ENCODE data around the gene CBX5.

The CBX5 gene

GRCh38 chr12:54191550-54192022 is 88.3 kb downstream of the CBX5 start:
- H3K36me3 ChIP-seq (ENCODE audit: insufficient read depth, low read length): peaks cover 4% of the 10 kb centered on the region; the same call in 1 of the 2 replicates
- no peak overlapping the region for H3K9ac ChIP-seq (ENCODE audit: low read length)
- no peaks in the 10 kb centered on the region for H3K79me2 ChIP-seq (ENCODE audit: insufficient read depth, low read length)
- no peak overlapping the region for H3K4me2 ChIP-seq (ENCODE audit: low read length)
- no peak overlapping the region for H2AFZ ChIP-seq (ENCODE audit: low read length)
- no peaks in the 10 kb centered on the region for H3K9me2 ChIP-seq (ENCODE audit: low read depth, low read length)
- no peaks in the 10 kb centered on the region for H4K20me1 ChIP-seq (ENCODE audit: insufficient read depth, low read length)
- TF ChIP-seq CTCF (IDR thresholded peaks at IDR 0.05; ENCODE audit: low read length): peak; percentile 76
- TF ChIP-seq EZH2 (IDR thresholded peaks at IDR 0.05; ENCODE audit: borderline replicate concordance, low read length): no peak
- no peaks in the 10 kb centered on the region for H3F3A ChIP-seq (ENCODE audit: insufficient read depth, low read length)
- H3K9me3 ChIP-seq (ENCODE audit: low read length): no peaks in the 10 kb centered on the region
- no peak overlapping the region for H3K4me3 ChIP-seq (ENCODE audit: low read depth, low read length, poor library complexity, severe bottlenecking)
- peaks cover 7% of the 10 kb centered on the region; the same call in 1 of the 2 replicates for H3K27me3 ChIP-seq (ENCODE audit: insufficient read depth, low read length)
- H3K4me1 ChIP-seq (ENCODE audit: insufficient read depth, low read length, severe bottlenecking): peaks cover 25% of the 10 kb centered on the region
- H3K27ac ChIP-seq (ENCODE audit: low read depth, low read length, poor library complexity, severe bottlenecking): no peak overlapping the region

GRCh38 chr12:54191126-54191525 is 88.8 kb downstream of the CBX5 start:
- H3K9ac ChIP-seq (ENCODE audit: low read length): no peak overlapping the region
- TF ChIP-seq EZH2 (IDR thresholded peaks at IDR 0.05; ENCODE audit: borderline replicate concordance, low read length) (no peak), CTCF (IDR thresholded peaks at IDR 0.05; ENCODE audit: low read length) (no peak)
- no peak overlapping the region for H3K4me2 ChIP-seq (ENCODE audit: low read length)
- no peak overlapping the region for H3K27ac ChIP-seq (ENCODE audit: low read depth, low read length, poor library complexity, severe bottlenecking)
- no peaks in the 10 kb centered on the region for H3K9me2 ChIP-seq (ENCODE audit: low read depth, low read length)
- H3K36me3 ChIP-seq (ENCODE audit: insufficient read depth, low read length): peaks cover 4% of the 10 kb centered on the region; the same call in 1 of the 2 replicates
- H4K20me1 ChIP-seq (ENCODE audit: insufficient read depth, low read length): no peaks in the 10 kb centered on the region
- no peaks in the 10 kb centered on the region for H3K9me3 ChIP-seq (ENCODE audit: low read length)
- no peak overlapping the region for H3K4me3 ChIP-seq (ENCODE audit: low read depth, low read length, poor library complexity, severe bottlenecking)
- H2AFZ ChIP-seq (ENCODE audit: low read length): no peak overlapping the region
- peaks cover 7% of the 10 kb centered on the region; the same call in 1 of the 2 replicates for H3K27me3 ChIP-seq (ENCODE audit: insufficient read depth, low read length)
- H3K79me2 ChIP-seq (ENCODE audit: insufficient read depth, low read length): no peaks in the 10 kb centered on the region
- H3F3A ChIP-seq (ENCODE audit: insufficient read depth, low read length): no peaks in the 10 kb centered on the region
- H3K4me1 ChIP-seq (ENCODE audit: insufficient read depth, low read length, severe bottlenecking): peaks cover 21% of the 10 kb centered on the region

- Histone ChIP-seq H3K9me2 (ENCODE audit: low read depth, low read length) (no peaks in the 10 kb centered on the region), H3K4me3 (ENCODE audit: low read depth, low read length, poor library complexity, severe bottlenecking) (peak overlapping the region; percentile 82), H3F3A (ENCODE audit: insufficient read depth, low read length) (no peaks in the 10 kb centered on the region), H2AFZ (ENCODE audit: low read length) (peak overlapping the region; percentile 95), H3K9me3 (ENCODE audit: low read length) (no peaks in the 10 kb centered on the region), H3K36me3 (ENCODE audit: insufficient read depth, low read length) (peaks cover 4% of the 10 kb centered on the region; the same call in 1 of the 2 replicates), H4K20me1 (ENCODE audit: insufficient read depth, low read length) (no peaks in the 10 kb centered on the region), H3K79me2 (ENCODE audit: insufficient read depth, low read length) (no peaks in the 10 kb centered on the region), H3K4me1 (ENCODE audit: insufficient read depth, low read length, severe bottlenecking) (peaks cover 12% of the 10 kb centered on the region), H3K27me3 (ENCODE audit: insufficient read depth, low read length) (no peaks in the 10 kb centered on the region; the same call in 1 of the 2 replicates), H3K4me2 (ENCODE audit: low read length) (peak overlapping the region; percentile 94), H3K27ac (ENCODE audit: low read depth, low read length, poor library complexity, severe bottlenecking) (no peak overlapping the region), H3K9ac (ENCODE audit: low read length) (peak overlapping the region; percentile 59)
- TF ChIP-seq EZH2 (IDR thresholded peaks at IDR 0.05; ENCODE audit: borderline replicate concordance, low read length): no peak
These were observed 90.8 kb downstream of the CBX5 start for GRCh38 chr12:54189198-54189539.

- Histone ChIP-seq H3K27ac (ENCODE audit: low read depth, low read length, poor library complexity, severe bottlenecking) (no peak overlapping the region), H3K9ac (ENCODE audit: low read length) (no peak overlapping the region), H3K4me3 (ENCODE audit: low read depth, low read length, poor library complexity, severe bottlenecking) (no peak overlapping the region), H3K27me3 (ENCODE audit: insufficient read depth, low read length) (no peaks in the 10 kb centered on the region; the same call in 1 of the 2 replicates), H4K20me1 (ENCODE audit: insufficient read depth, low read length) (no peaks in the 10 kb centered on the region), H3K36me3 (ENCODE audit: insufficient read depth, low read length) (peaks cover 7% of the 10 kb centered on the region), H3K79me2 (ENCODE audit: insufficient read depth, low read length) (no peaks in the 10 kb centered on the region), H2AFZ (ENCODE audit: low read length) (no peak overlapping the region), H3K9me3 (ENCODE audit: low read length) (no peaks in the 10 kb centered on the region), H3F3A (ENCODE audit: insufficient read depth, low read length) (no peaks in the 10 kb centered on the region), H3K4me1 (ENCODE audit: insufficient read depth, low read length, severe bottlenecking) (peaks cover 12% of the 10 kb centered on the region), H3K4me2 (ENCODE audit: low read length) (no peak overlapping the region), H3K9me2 (ENCODE audit: low read depth, low read length) (no peaks in the 10 kb centered on the region)
- TF ChIP-seq EZH2 (IDR thresholded peaks at IDR 0.05; ENCODE audit: borderline replicate concordance, low read length) (no peak), CTCF (IDR thresholded peaks at IDR 0.05; ENCODE audit: low read length) (no peak)
These were observed 92.8 kb downstream of the CBX5 start for GRCh38 chr12:54187075-54187474.
